K562 (cell line): ENCODE results near the gene ZNF565. TPM values are rescaled to one million over a fixed set of nuclear protein-coding genes. Genes with fewer than 3 reads are reported as not detected.
A peak's percentile ranks its signal among the peaks of the same experiment; 100 is the strongest.

ENCODE experiments used
- ATAC-seq: fragments of 200-7000 bp; cut with Tn5 transposase; 3 replicates; pipeline ENCODE4 v1.9.1; 2020; ENCODE audit warnings: moderate library complexity
- BruUV-seq: library from RNA; stranded (reverse); fragments of 400-500 nt; replicated peaks from 2 replicates; lab custom pipeline; 2021; lab: Mats Ljungman, UMichigan
- CTCF ChIA-PET: fragments of 300-600 bp; formaldehyde crosslinking; extraction: SDS; loops from one replicate; lab custom pipeline; 2021; ENCODE audit warnings: low intra/inter-chr PET ratio; lab: Yijun Ruan, JAX
- POLR2A ChIA-PET: fragments of 300-600, 350-650 bp; sonication (Branson Sonifier 250); formaldehyde crosslinking; extraction: SDS; loops from one replicate; lab custom pipeline; 2021; ENCODE audit warnings: antibody characterized with exemption, inconsistent platforms; lab: Yijun Ruan, JAX
- DNase-seq, 4 experiments: peaks; one replicate each; pipeline versions ENCODE4 v3.0.0 to v3.0.0-alpha.2; 2011 to 2018; ENCODE audit warnings: low spot score in 3 of 4, mixed read lengths in 3 of 4; ENCODE audit errors: extremely low read depth in 1 of 4
- FAIRE-seq: peaks from 2 replicates; lab custom pipeline; 2011; peaks lifted over from hg19 to GRCh38; lab: Jason Lieb, UNC
- H2AFZ ChIP-seq: 2 replicates; pipeline ENCODE4 v1.6.0; 2011; ENCODE audit warnings: low read depth, low read length, control low read depth, inconsistent platforms
- H3K27ac ChIP-seq: fragments of 200-600 bp; 3 replicates; pipeline ENCODE4 v1.8.0; 2011; ENCODE audit warnings: low read depth, mild to moderate bottlenecking, control low read depth, inconsistent platforms, low read length, moderate library complexity, mixed read lengths; ENCODE audit errors: extremely low read depth
- H3K27me3 ChIP-seq, 2 experiments: fragments of 300-600 bp in 1 of 2; 2 replicates in 1 of 2; 3 replicates in 1 of 2; pipeline versions ENCODE4 v1.6.0 to v1.8.0; 2011; ENCODE audit warnings: inconsistent platforms in 2 of 2, low read length in 2 of 2, mild to moderate bottlenecking in 1 of 2, mixed read lengths in 1 of 2, moderate library complexity in 1 of 2; ENCODE audit not compliant: control insufficient read depth in 2 of 2, insufficient read depth in 2 of 2
- H3K36me3 ChIP-seq: fragments of 300-600 bp; 3 replicates; pipeline ENCODE4 v1.8.0; 2011; ENCODE audit warnings: mild to moderate bottlenecking, low read length, inconsistent platforms; ENCODE audit not compliant: control insufficient read depth, insufficient read depth
- H3K4me1 ChIP-seq, 2 experiments: fragments of 200-600 bp in 1 of 2; replicated peaks in 1 of 2; 2 replicates in 1 of 2; 3 replicates in 1 of 2; pipeline versions ENCODE4 v1.5.1 to v1.8.0; 2011; ENCODE audit warnings: inconsistent platforms in 2 of 2, low read length in 2 of 2, mild to moderate bottlenecking in 1 of 2, mixed read lengths in 1 of 2, moderate library complexity in 1 of 2; ENCODE audit not compliant: control insufficient read depth in 2 of 2, insufficient read depth in 2 of 2
- H3K4me2 ChIP-seq: 2 replicates; pipeline ENCODE4 v1.6.1; 2011; ENCODE audit warnings: low read length, control low read depth, inconsistent platforms, mixed read lengths; ENCODE audit not compliant: insufficient read depth
- H3K4me3 ChIP-seq: fragments of 200-600 bp; sonication (generic), shearing (Covaris generic); 2 replicates; pipeline ENCODE4 v1.5.1; 2016; ENCODE audit warnings: control low read depth, inconsistent platforms
- H3K79me2 ChIP-seq: fragments of 200-600 bp; 3 replicates; pipeline ENCODE4 v1.8.0; 2011; ENCODE audit warnings: low read length, inconsistent platforms; ENCODE audit not compliant: control insufficient read depth, insufficient read depth
- H3K9ac ChIP-seq, 2 experiments: 2 replicates each; pipeline versions ENCODE4 v1.6.0 to v1.6.1; 2011; ENCODE audit warnings: low read depth in 2 of 2, low read length in 2 of 2, control low read depth in 1 of 2, inconsistent platforms in 1 of 2, mild to moderate bottlenecking in 1 of 2, mixed read lengths in 1 of 2; ENCODE audit not compliant: insufficient read depth in 1 of 2
- H3K9me1 ChIP-seq: one replicate; pipeline ENCODE4 v1.6.0; 2011; ENCODE audit warnings: inconsistent platforms, mild to moderate bottlenecking, low read length, moderate library complexity; ENCODE audit not compliant: control insufficient read depth, insufficient read depth
- H3K9me3 ChIP-seq: replicated peaks from 2 replicates; pipeline ENCODE4 v1.5.1; 2011; ENCODE audit warnings: low read depth, low read length, inconsistent platforms; ENCODE audit not compliant: control insufficient read depth, insufficient read depth
- H4K20me1 ChIP-seq: replicated peaks from 2 replicates; pipeline ENCODE4 v1.6.1; 2011; ENCODE audit warnings: low read length, inconsistent platforms, mixed read lengths; ENCODE audit not compliant: control insufficient read depth, insufficient read depth
- CC2D1A ChIP-seq: fragments of 450-650 bp; IDR thresholded peaks from 2 replicates; pipeline ENCODE4 v1.6.1; 2017; ENCODE audit warnings: mild to moderate bottlenecking
- CREB5 ChIP-seq: fragments of 250-450 bp; sonication (Bioruptor Pico); IDR thresholded peaks from 2 replicates; pipeline ENCODE4 v1.5.0; 2020; ENCODE audit warnings: mild to moderate bottlenecking
- POLR2B ChIP-seq: fragments of 450-650 bp; IDR thresholded peaks from 2 replicates; pipeline ENCODE4 v1.6.1; 2018; ENCODE audit warnings: low read depth; ENCODE audit not compliant: partially characterized antibody
- POLR2G ChIP-seq: fragments of 200-400 bp; formaldehyde crosslinking; IDR thresholded peaks from 2 replicates; pipeline ENCODE4 v1.6.1; 2017; ENCODE audit warnings: low read depth, mild to moderate bottlenecking, antibody characterized with exemption, low read length, moderate library complexity
- RBFOX2 ChIP-seq: fragments of 200-400 bp; formaldehyde crosslinking; IDR thresholded peaks from 2 replicates; pipeline ENCODE4 v1.6.1; 2017; ENCODE audit warnings: low read depth, mild to moderate bottlenecking, low read length, moderate library complexity
- ZNF197 ChIP-seq: fragments of 200-800 bp; sonication (Bioruptor generic); IDR thresholded peaks from 2 replicates; pipeline ENCODE4 v1.6.1; 2016; ENCODE audit warnings: low read depth, missing genetic modification characterization, missing compliant biosample characterization
- ZNF740 ChIP-seq, 3 experiments: fragments of 200-800 bp in 1 of 3; sonication (Bioruptor generic) in 1 of 3; sonication (generic) in 1 of 3; formaldehyde crosslinking in 1 of 3; IDR thresholded peaks; 2 replicates each; pipeline versions ENCODE4 v1.6.1 to v1.8.0; 2016 to 2022; ENCODE audit warnings: mild to moderate bottlenecking in 2 of 3, missing compliant biosample characterization in 2 of 3, missing genetic modification characterization in 2 of 3, missing genetic modification reagents in 1 of 3
- WGBS: fragments of 100-300 bp; shearing (Covaris generic); methylation state at CpG from one replicate; pipeline ENCODE4 v1.1.6; 2016; ENCODE audit warnings: low coverage, mixed read lengths; ENCODE audit not compliant: insufficient coverage; ENCODE audit errors: missing lambda C conversion rate; 5-methylcytosine and 5-hydroxymethylcytosine counted together
- in situ Hi-C: fragments of 300-500 bp; cut with MboI; formaldehyde crosslinking; loops from 4 replicates; pipeline ENCODE4 v1.15.0; 2018; ENCODE audit warnings: inconsistent platforms, mixed read lengths
- intact Hi-C: fragments of 100-400 bp; cut with micrococcal nuclease; formaldehyde crosslinking; loops from 2 replicates; pipeline ENCODE4 v1.14.2; 2022
- polyA plus RNA-seq, 8 experiments: library from polyadenylated mRNA; depleted of rRNA in 4 of 8; stranded (reverse) in 5 of 8; unstranded in 3 of 8; fragments of >200 nt; fragmentation: Nextera tagmentation in 2 of 8; fragmentation: Illumina TruSeq in 1 of 8; extraction: Ambion mirVana in 2 of 8; extraction: Trizol in 1 of 8; gene quantifications; 2 replicates each; pipeline versions ENCODE4 v1.2.1 to v1.2.3, GENCODE V29; 2011 to 2014; ENCODE audit warnings: inconsistent platforms in 1 of 8, missing spikeins in 1 of 8
- total RNA-seq, 7 experiments: library from RNA; depleted of rRNA in 6 of 7; stranded (reverse); fragments of >200 nt in 6 of 7; fragmentation: Illumina TruSeq in 2 of 7; extraction: Trizol in 2 of 7; gene quantifications; 2 replicates each; pipeline versions ENCODE4 v1.2.1 to v1.2.3, GENCODE V29; 2011 to 2021; ENCODE audit warnings: low replicate concordance in 1 of 7

ZNF565 gene
- total and polyA plus RNA-seq, 9 of the 15 experiments (the other 6 are each of a cell fraction or from before 2014, with no cell fraction given), result 1.3 to 3.2 (median 2.6) TPM

DNA sequence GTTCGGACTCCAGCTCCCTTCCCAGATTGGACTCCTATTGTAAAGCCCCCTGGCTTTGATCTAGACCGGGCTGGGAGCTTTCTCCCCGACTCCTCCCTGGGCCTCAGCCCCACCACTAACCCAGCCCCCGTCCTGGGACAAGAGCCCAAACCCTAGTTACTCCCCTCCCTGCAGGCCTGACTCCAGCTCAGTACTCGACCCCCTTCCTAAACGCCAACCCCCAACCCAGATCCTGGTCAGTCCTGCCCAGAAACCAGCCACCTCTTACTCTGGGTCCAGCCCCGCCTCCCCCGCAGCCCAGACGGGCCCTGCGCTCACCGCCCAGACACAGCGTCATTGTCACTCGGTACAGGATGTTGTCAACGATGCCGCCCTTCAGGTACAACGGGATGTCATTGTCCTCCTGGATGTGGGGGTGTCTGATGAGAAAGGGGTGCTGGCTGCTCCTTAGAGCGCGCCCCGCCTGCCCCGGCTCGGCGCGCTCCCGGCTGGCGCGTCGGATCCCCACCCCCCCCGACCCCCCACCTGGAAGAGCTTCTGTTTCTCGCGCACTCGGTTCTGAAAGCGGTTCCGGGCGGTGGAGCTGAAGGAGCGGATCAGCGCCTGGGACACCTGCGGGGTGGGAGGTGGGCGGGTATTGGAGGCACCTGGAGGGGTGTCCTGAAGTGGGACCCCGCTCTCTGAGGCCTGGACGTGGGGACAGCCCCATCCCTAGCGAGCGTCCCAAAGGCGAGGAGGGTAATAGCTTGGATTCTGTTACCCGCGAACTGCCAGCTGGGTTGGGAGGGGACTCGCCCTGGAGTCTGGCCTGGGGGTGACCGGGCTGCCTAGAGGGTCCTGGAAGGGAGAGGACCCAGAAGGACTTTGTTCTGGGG, 63.1 kb downstream of the ZNF565 start:
- no peak overlapping the region for H2AFZ ChIP-seq
- no peak overlapping the region for H3K27ac ChIP-seq
- H3K36me3 ChIP-seq, result peaks cover 52% of the 10 kb centered on the region; the same call in 2 of the 3 replicates
- 94% methylated on average over 21 of the region's 47 CpGs for WGBS
- no peak overlapping the region for H3K9ac ChIP-seq
- POLR2A ChIA-PET, result interaction anchor here (1.5 kb wide), 1 partner anchor 20 kb away, joined by 3 read pairs; no protein-coding TSS in a partner anchor
- no TSS peak for BruUV-seq
- H3K9me1 ChIP-seq, result no peaks in the 10 kb centered on the region
- no peak for TF ChIP-seq CREB5 (CRISPR knock-in tag)
- TF ChIP-seq CC2D1A, result no peak
- peak; percentile 58 for TF ChIP-seq RBFOX2
- peak; percentile 44; the same call in 1 of the 2 replicates for TF ChIP-seq POLR2G
- 0 out of 2 replicates have a peak, but pooled peaks have one; percentile 26 for TF ChIP-seq ZNF740 (CRISPR knock-in tag; IDR thresholded peaks at IDR 0.05)
- TF ChIP-seq ZNF740 (tag; IDR thresholded peaks at IDR 0.05), result no peak
- TF ChIP-seq POLR2B, result peak; percentile 27
- no peak for TF ChIP-seq ZNF197 (CRISPR knock-in tag)
- no peak overlapping the region for H3K4me2 ChIP-seq
- CTCF ChIA-PET, result no interaction called here
- peaks cover 0 to 13% of the 10 kb centered on the region in 2 experiments; a peak in 2 of 5 replicates for H3K4me1 ChIP-seq
- H3K27me3 ChIP-seq, result no peaks in the 10 kb centered on the region
- H3K9me3 ChIP-seq, result no peaks in the 10 kb centered on the region
- FAIRE-seq (no peak), ATAC-seq (peak; percentile 45; the same call in 2 of the 3 replicates), DNase-seq (peak in 1 of 4 experiments; percentile 22)
- intact Hi-C loops (no loop called here), in situ Hi-C loops (no loop called here)
- H3K4me3 ChIP-seq, result no peak overlapping the region
- H3K79me2 ChIP-seq, result no peaks in the 10 kb centered on the region
- no peaks in the 10 kb centered on the region for H4K20me1 ChIP-seq
